ENCODE data around the gene MFSD1. TPM values are rescaled to one million over a fixed set of nuclear protein-coding genes. Genes with fewer than 3 reads are reported as not detected.

MFSD1 gene, protein sequence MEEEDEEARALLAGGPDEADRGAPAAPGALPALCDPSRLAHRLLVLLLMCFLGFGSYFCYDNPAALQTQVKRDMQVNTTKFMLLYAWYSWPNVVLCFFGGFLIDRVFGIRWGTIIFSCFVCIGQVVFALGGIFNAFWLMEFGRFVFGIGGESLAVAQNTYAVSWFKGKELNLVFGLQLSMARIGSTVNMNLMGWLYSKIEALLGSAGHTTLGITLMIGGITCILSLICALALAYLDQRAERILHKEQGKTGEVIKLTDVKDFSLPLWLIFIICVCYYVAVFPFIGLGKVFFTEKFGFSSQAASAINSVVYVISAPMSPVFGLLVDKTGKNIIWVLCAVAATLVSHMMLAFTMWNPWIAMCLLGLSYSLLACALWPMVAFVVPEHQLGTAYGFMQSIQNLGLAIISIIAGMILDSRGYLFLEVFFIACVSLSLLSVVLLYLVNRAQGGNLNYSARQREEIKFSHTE
- polyA plus RNA-seq (2013, experiment 1 of 2): 6.1 TPM
- 6.3 TPM for polyA plus RNA-seq (2013, experiment 2 of 2)

DNA sequence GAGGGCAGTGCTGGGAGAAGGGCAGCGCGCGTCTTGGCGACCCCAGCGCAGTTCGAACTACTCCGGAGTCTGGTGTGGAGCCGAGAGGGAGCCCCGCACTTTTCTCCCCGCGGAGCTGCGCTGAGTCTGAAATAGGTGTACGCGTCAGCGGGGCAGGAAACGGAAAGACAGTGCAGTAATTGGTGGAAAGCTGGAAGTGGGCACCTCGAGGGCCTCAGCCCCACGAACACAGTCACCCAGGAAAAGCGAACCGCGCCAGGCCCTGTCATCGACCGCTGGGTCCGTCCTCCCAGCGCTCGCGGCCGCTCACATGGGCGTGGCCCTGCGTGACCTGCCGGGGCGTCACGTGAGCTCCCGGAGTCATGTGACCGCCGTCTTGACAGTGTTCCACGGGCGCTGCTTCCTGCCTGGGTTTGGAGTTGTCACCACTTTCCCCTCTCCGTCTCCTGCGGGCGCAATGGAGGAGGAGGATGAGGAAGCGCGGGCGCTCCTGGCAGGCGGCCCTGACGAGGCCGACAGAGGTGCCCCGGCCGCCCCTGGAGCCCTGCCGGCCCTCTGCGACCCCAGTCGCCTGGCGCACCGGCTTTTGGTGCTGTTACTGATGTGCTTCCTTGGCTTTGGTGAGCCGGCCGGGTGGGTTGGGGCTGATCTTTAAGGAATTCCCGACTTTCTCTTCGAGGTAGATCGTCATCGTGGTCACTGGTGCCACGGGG lies at the start of gene MFSD1:
MFSD1 (plus strand) TSS at position 359 of the 713 bp plus-strand sequence; CDS start at position 458, 99 bp downstream.
- Histone ChIP-seq H3K27ac (ENCODE audit: low read depth, low read length) (no peak within 1 kb of the TSS), H3K79me2 (ENCODE audit: control insufficient read depth, insufficient read depth, low read length) (no peaks in the 10 kb centered on the region), H2BK5ac (ENCODE audit: low read length) (no peak within 1 kb of the TSS), H3K4me1 (ENCODE audit: control insufficient read depth, low read depth, low read length) (no peaks in the 10 kb centered on the region), H3K56ac (ENCODE audit: low read length) (peak within 1 kb of the TSS; percentile 89), H3K4me2 (ENCODE audit: low read length) (peak within 1 kb of the TSS; percentile 97), H2BK120ac (ENCODE audit: low read depth, low read length) (no peak within 1 kb of the TSS), H3K79me1 (ENCODE audit: low read length) (no peaks in the 10 kb centered on the region), H3K36me3 (ENCODE audit: control insufficient read depth, insufficient read depth, low read length) (no peaks in the 10 kb centered on the region), H3K4me3 (ENCODE audit: low read length) (peak within 1 kb of the TSS; percentile 83), H3K23ac (ENCODE audit: low read length) (no peak within 1 kb of the TSS), H2AK5ac (ENCODE audit: low read length) (no peak within 1 kb of the TSS), H2BK15ac (replicated peaks; ENCODE audit: low read depth) (no peak within 1 kb of the TSS), H3K4ac (ENCODE audit: low read depth, low read length) (no peak within 1 kb of the TSS), H3K18ac (ENCODE audit: low read length) (no peak within 1 kb of the TSS), H4K5ac (ENCODE audit: low read length) (no peak within 1 kb of the TSS), H3K27me3 (ENCODE audit: insufficient read depth, low read length, poor library complexity) (peaks cover 12% of the 10 kb centered on the region), H4K8ac (ENCODE audit: low read depth, low read length) (no peak within 1 kb of the TSS), H3K9ac (ENCODE audit: low read length) (peak within 1 kb of the TSS; percentile 86)
- WGBS (ENCODE audit: extremely low coverage, insufficient coverage, low lambda C conversion rate): no CpG with 5 or more reads among the region's 61 CpGs
- peak; percentile 93 for DNase-seq

DNA sequence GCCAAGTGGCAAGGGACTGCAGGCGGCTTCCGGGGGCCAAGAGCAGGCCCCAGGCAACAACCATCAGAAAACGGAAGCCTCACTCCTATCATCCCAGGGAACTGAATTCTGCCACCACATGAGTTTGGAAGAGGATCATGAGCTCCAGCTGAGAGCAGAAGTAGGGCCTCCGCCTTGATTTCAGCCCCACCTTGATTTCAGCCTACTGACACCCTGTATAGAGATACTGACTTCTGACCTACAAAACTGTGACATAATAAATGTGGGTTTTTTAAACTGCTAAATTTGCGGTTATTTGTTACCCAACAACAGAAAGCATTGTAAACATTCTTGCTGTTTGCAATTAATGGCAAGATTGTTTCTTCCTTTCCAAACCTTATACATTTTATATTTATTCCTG lies 48.0 kb upstream of the MFSD1 start:
- H3K79me1 ChIP-seq (ENCODE audit: low read length): no peaks in the 10 kb centered on the region
- H3K23ac ChIP-seq (ENCODE audit: low read length): no peak overlapping the region
- no peak overlapping the region for H3K9ac ChIP-seq (ENCODE audit: low read length)
- H3K79me2 ChIP-seq (ENCODE audit: control insufficient read depth, insufficient read depth, low read length): no peaks in the 10 kb centered on the region
- H3K4ac ChIP-seq (ENCODE audit: low read depth, low read length): no peak overlapping the region
- H4K5ac ChIP-seq (ENCODE audit: low read length): no peak overlapping the region
- no peak overlapping the region for H2BK5ac ChIP-seq (ENCODE audit: low read length)
- no peak overlapping the region for H2BK120ac ChIP-seq (ENCODE audit: low read depth, low read length)
- H3K4me1 ChIP-seq (ENCODE audit: control insufficient read depth, low read depth, low read length): no peaks in the 10 kb centered on the region
- H3K18ac ChIP-seq (ENCODE audit: low read length): no peak overlapping the region
- no peaks in the 10 kb centered on the region for H3K36me3 ChIP-seq (ENCODE audit: control insufficient read depth, insufficient read depth, low read length)
- no peak overlapping the region for H4K8ac ChIP-seq (ENCODE audit: low read depth, low read length)
- WGBS (ENCODE audit: extremely low coverage, insufficient coverage, low lambda C conversion rate): no CpG with 5 or more reads among the region's 5 CpGs
- H3K27ac ChIP-seq (ENCODE audit: low read depth, low read length): no peak overlapping the region
- no peak for DNase-seq
- H2AK5ac ChIP-seq (ENCODE audit: low read length): no peak overlapping the region
- H3K56ac ChIP-seq (ENCODE audit: low read length): no peak overlapping the region
- H3K4me2 ChIP-seq (ENCODE audit: low read length): no peak overlapping the region
- no peaks in the 10 kb centered on the region for H3K27me3 ChIP-seq (ENCODE audit: insufficient read depth, low read length, poor library complexity)
- H3K4me3 ChIP-seq (ENCODE audit: low read length): no peak overlapping the region
- no peak overlapping the region for H2BK15ac ChIP-seq (replicated peaks; ENCODE audit: low read depth)

DNA sequence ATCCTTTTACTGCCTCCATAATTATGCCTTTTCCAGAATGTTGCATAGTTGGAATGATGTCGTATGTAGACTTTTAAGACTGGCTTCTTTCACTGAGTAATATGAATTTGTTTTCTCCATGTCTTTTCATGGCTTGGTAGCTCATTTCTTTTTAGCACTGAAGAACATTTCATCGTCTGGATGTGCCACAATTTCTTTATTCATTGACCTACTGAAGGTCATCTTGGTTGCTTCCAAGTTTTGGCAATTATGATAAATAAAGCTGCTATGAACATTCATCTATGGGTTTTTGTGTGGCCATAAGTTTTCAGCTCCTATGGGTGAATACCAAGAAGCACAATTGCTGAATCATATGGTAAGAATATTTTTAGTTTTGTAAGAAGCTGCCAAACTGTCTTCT lies 46.4 kb upstream of the MFSD1 start:
- H3K4me2 ChIP-seq (ENCODE audit: low read length): no peak overlapping the region
- H3K36me3 ChIP-seq (ENCODE audit: control insufficient read depth, insufficient read depth, low read length): no peaks in the 10 kb centered on the region
- no peak overlapping the region for H3K56ac ChIP-seq (ENCODE audit: low read length)
- no CpG with 5 or more reads among the region's 2 CpGs for WGBS (ENCODE audit: extremely low coverage, insufficient coverage, low lambda C conversion rate)
- H3K79me1 ChIP-seq (ENCODE audit: low read length): no peaks in the 10 kb centered on the region
- no peaks in the 10 kb centered on the region for H3K4me1 ChIP-seq (ENCODE audit: control insufficient read depth, low read depth, low read length)
- no peak overlapping the region for H3K4ac ChIP-seq (ENCODE audit: low read depth, low read length)
- H2BK5ac ChIP-seq (ENCODE audit: low read length): no peak overlapping the region
- H2AK5ac ChIP-seq (ENCODE audit: low read length): no peak overlapping the region
- no peak overlapping the region for H3K9ac ChIP-seq (ENCODE audit: low read length)
- no peak overlapping the region for H3K18ac ChIP-seq (ENCODE audit: low read length)
- H4K8ac ChIP-seq (ENCODE audit: low read depth, low read length): no peak overlapping the region
- no peak overlapping the region for H4K5ac ChIP-seq (ENCODE audit: low read length)
- no peak for DNase-seq
- H3K23ac ChIP-seq (ENCODE audit: low read length): no peak overlapping the region
- H3K27me3 ChIP-seq (ENCODE audit: insufficient read depth, low read length, poor library complexity): no peaks in the 10 kb centered on the region
- no peak overlapping the region for H2BK15ac ChIP-seq (replicated peaks; ENCODE audit: low read depth)
- no peak overlapping the region for H3K27ac ChIP-seq (ENCODE audit: low read depth, low read length)
- H2BK120ac ChIP-seq (ENCODE audit: low read depth, low read length): no peak overlapping the region
- H3K79me2 ChIP-seq (ENCODE audit: control insufficient read depth, insufficient read depth, low read length): no peaks in the 10 kb centered on the region
- no peak overlapping the region for H3K4me3 ChIP-seq (ENCODE audit: low read length)

DNA sequence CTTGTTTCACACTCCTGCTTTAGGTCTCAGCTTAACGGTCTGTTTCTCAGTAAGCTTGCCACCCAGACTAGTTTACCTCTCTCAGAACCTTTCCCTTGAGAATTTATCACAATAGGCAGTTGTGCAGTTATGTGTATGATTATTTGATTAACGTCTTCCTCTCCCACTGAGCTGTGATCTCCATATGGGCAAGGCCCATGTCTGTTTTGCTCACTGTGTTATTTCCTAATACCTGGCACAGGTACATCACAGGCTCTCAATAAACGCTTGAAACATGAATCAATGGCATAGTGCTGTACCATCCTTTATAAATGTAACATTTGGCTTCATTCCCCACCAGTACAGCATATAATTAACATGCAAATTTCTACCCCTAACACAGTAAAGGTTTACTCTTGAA lies 40.5 kb upstream of the MFSD1 start:
- Histone ChIP-seq H3K4me1 (ENCODE audit: control insufficient read depth, low read depth, low read length) (no peaks in the 10 kb centered on the region), H3K4me3 (ENCODE audit: low read length) (no peak overlapping the region), H4K5ac (ENCODE audit: low read length) (no peak overlapping the region), H3K4ac (ENCODE audit: low read depth, low read length) (no peak overlapping the region), H3K4me2 (ENCODE audit: low read length) (no peak overlapping the region), H3K23ac (ENCODE audit: low read length) (no peak overlapping the region), H2BK5ac (ENCODE audit: low read length) (no peak overlapping the region), H3K18ac (ENCODE audit: low read length) (no peak overlapping the region), H3K36me3 (ENCODE audit: control insufficient read depth, insufficient read depth, low read length) (no peaks in the 10 kb centered on the region), H4K8ac (ENCODE audit: low read depth, low read length) (no peak overlapping the region), H3K9ac (ENCODE audit: low read length) (no peak overlapping the region), H3K79me1 (ENCODE audit: low read length) (no peaks in the 10 kb centered on the region), H3K79me2 (ENCODE audit: control insufficient read depth, insufficient read depth, low read length) (no peaks in the 10 kb centered on the region), H3K27ac (ENCODE audit: low read depth, low read length) (no peak overlapping the region), H3K56ac (ENCODE audit: low read length) (no peak overlapping the region), H2AK5ac (ENCODE audit: low read length) (no peak overlapping the region), H2BK120ac (ENCODE audit: low read depth, low read length) (no peak overlapping the region), H3K27me3 (ENCODE audit: insufficient read depth, low read length, poor library complexity) (no peaks in the 10 kb centered on the region), H2BK15ac (replicated peaks; ENCODE audit: low read depth) (no peak overlapping the region)
- no CpG with 5 or more reads among the region's 3 CpGs for WGBS (ENCODE audit: extremely low coverage, insufficient coverage, low lambda C conversion rate)
- no peak for DNase-seq

DNA sequence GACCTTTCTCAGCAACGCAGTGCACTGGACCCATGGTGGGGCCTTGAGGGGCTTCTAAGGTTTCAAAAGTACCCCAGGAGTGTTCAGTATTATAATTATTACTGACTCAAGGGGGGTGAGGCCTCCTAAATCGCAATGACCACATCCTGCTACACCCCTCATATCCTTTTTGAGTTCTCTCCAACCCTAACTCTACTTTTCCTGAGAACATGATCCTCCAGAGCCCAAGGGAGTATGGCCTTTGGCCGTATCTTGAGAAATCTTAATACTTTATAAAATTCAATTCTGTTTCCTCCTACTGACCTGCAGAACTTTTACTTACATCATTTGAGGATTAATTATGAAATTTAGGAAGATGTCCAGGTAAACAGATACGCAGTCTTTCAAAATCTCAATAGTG lies 39.2 kb upstream of the MFSD1 start:
- H3K18ac ChIP-seq (ENCODE audit: low read length): no peak overlapping the region
- no peak overlapping the region for H3K23ac ChIP-seq (ENCODE audit: low read length)
- H2BK15ac ChIP-seq (replicated peaks; ENCODE audit: low read depth): no peak overlapping the region
- no peaks in the 10 kb centered on the region for H3K36me3 ChIP-seq (ENCODE audit: control insufficient read depth, insufficient read depth, low read length)
- H3K27me3 ChIP-seq (ENCODE audit: insufficient read depth, low read length, poor library complexity): no peaks in the 10 kb centered on the region
- no peak overlapping the region for H3K4me3 ChIP-seq (ENCODE audit: low read length)
- H2BK5ac ChIP-seq (ENCODE audit: low read length): no peak overlapping the region
- H3K79me1 ChIP-seq (ENCODE audit: low read length): no peaks in the 10 kb centered on the region
- H2BK120ac ChIP-seq (ENCODE audit: low read depth, low read length): no peak overlapping the region
- no peaks in the 10 kb centered on the region for H3K4me1 ChIP-seq (ENCODE audit: control insufficient read depth, low read depth, low read length)
- no peak overlapping the region for H4K8ac ChIP-seq (ENCODE audit: low read depth, low read length)
- no peak overlapping the region for H3K4ac ChIP-seq (ENCODE audit: low read depth, low read length)
- no peaks in the 10 kb centered on the region for H3K79me2 ChIP-seq (ENCODE audit: control insufficient read depth, insufficient read depth, low read length)
- H3K4me2 ChIP-seq (ENCODE audit: low read length): no peak overlapping the region
- no peak overlapping the region for H3K27ac ChIP-seq (ENCODE audit: low read depth, low read length)
- no peak overlapping the region for H4K5ac ChIP-seq (ENCODE audit: low read length)
- H3K56ac ChIP-seq (ENCODE audit: low read length): no peak overlapping the region
- H3K9ac ChIP-seq (ENCODE audit: low read length): no peak overlapping the region
- WGBS (ENCODE audit: extremely low coverage, insufficient coverage, low lambda C conversion rate): no CpG with 5 or more reads among the region's 4 CpGs
- H2AK5ac ChIP-seq (ENCODE audit: low read length): no peak overlapping the region
- no peak for DNase-seq
